Cardiac fibroblast (primary cell): ENCODE measurements around the gene DNAJC5.

Experiments used
- DNase-seq, 2 donors: peaks; one replicate each; pipeline versions ENCODE4 v3.0.0 to v3.0.0-alpha.2; 2010; ENCODE audit warnings: low read depth in 2 of 2
- H3K4me3 ChIP-seq, 2 donors: replicated peaks in 1 of 2; 1 replicate in 1 of 2; 2 replicates in 1 of 2; pipeline ENCODE4 v1.5.1; 2011; ENCODE audit warnings: low read depth in 2 of 2, low read length in 2 of 2, mild to moderate bottlenecking in 2 of 2, moderate library complexity in 1 of 2
- CTCF ChIP-seq: IDR thresholded peaks from one replicate; pipeline ENCODE4 v1.5.1; 2011; ENCODE audit warnings: low read depth, mild to moderate bottlenecking, low read length, inconsistent platforms

The DNAJC5 gene

DNA sequence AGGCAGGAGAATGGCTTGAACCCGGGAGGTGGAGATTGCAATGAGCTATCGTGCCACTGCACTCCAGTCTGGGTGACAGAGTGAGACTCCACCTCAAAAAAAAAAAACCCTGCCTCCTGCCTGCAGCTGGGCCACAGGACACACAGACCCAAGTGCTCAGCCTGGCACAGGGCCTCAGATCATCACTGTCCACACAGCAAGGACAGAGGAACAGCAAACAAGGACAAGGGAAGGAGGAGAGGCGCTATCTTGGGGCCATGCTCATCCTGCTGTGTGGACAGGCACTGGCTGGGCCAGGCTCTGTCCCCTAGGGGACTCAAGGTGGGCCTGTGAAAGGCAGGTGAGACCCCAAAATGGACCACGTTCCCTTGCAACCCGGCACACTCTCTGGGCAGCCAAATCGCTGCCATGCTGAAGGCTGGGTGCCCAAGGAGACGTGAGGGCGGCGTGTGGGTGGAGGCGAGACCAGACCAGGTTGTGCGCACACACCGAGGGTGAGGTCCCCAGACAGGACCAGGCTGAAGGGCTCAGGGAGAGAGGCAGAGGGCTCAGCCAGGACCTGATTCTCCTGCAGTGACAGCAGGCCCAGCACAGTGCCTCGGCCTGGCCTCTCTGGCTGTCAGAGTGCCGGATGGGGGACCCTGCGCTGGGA is 52.2 kb downstream of the DNAJC5 start:
- no peak for DNase-seq
- TF ChIP-seq CTCF, result no peak
- no peak overlapping the region for H3K4me3 ChIP-seq

DNA sequence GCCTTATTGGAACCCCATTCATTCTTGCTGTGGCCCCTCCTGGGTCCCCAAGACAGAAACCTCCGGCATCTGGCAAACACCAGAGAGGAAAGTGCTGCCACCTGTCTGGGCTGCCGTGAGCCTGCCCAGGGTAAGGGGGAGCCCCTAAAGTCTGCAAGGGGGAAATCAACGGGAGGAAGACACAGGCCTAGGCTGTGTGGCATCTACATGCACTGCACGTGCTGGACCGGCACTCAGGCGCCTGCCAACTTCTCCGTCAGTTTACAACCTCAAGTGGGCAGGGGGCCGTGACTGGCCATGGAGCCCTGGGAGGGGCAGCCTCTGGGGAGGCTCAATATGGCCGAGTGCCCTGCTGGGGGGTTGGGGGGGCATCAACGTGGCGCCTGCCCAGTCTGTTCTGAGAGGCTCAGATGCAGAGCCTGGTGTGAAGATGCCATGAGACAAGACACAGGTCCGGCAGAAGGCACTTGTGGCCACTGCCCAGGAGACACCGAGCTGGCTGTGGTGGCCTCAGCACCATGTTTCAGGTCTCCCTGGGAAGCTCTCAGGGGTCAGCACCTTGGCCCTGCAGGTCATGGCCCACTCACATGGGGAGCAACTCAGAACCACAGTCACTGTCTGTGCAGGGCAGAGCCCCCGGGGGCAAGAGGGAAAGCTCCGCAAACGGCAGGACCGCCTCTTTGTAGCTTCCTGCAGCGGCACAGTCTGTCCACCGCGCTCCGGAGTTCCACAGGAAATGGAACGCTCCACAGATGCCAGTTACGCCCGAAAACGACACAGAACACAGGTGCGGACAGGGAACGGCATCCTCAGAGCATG is 52.9 kb downstream of the DNAJC5 start:
- DNase-seq, result no peak
- no peak for TF ChIP-seq CTCF
- no peak overlapping the region for H3K4me3 ChIP-seq

- H3K4me3 ChIP-seq, result no peak overlapping the region
- no peak for TF ChIP-seq CTCF
- DNase-seq, result no peak
Observed at GRCh38 chr20:63950701-63951397, 55.9 kb downstream of the DNAJC5 start.

- DNase-seq, result no peak
- TF ChIP-seq CTCF, result no peak
- H3K4me3 ChIP-seq, result no peak overlapping the region
Observed at GRCh38 chr20:63951398-63952209, 56.7 kb downstream of the DNAJC5 start.

DNA sequence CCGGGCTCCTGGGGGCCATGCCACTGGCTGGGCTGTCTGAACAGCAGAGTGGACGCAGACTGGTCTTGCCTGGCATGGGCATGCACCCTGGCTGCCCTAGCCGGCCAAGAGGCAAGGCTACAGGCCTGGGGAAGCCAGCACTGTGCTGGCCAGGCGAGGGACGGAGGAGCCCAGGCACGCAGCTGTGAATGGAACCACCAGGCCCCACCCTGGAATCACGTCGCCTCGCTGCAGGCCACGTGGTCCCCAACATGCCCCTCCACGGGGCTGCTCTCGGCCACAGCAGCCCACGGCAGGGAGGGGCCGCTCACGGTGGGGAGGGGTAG is 57.2 kb downstream of the DNAJC5 start:
- no peak for DNase-seq
- H3K4me3 ChIP-seq, result no peak overlapping the region
- no peak for TF ChIP-seq CTCF

- no peak for TF ChIP-seq CTCF
- no peak for DNase-seq
- H3K4me3 ChIP-seq, result no peak overlapping the region
Observed at GRCh38 chr20:63952769-63953168, 57.8 kb downstream of the DNAJC5 start.
